ENCODE measurements around the gene CDS2.

GRCh38 chr20:5188736-5189135, 61.9 kb downstream of the CDS2 start:
- no peak for TF ChIP-seq CTCF (IDR thresholded peaks at IDR 0.05)
- TF ChIP-seq POLR2A (IDR thresholded peaks at IDR 0.05) = no peak

All from lower leg skin (tissue), 3 donors.